Mucosa of rectum (tissue), 2 donors: Measurements from ENCODE around the gene TMEM170B.
A peak's percentile ranks its signal among the peaks of the same experiment; 100 is the strongest.
"Not testable (repeated sequence)": the region's sequence is repeated elsewhere in the genome, so short reads cannot be mapped to it uniquely, and the experiment has no call there.

Experiments
- H3K27ac ChIP-seq, 2 donors: one replicate each; pipeline ENCODE4 v1.7.0; 2013; ENCODE audit warnings: inconsistent platforms in 2 of 2, low read depth in 2 of 2, low read length in 2 of 2
- H3K27me3 ChIP-seq, 2 donors: one replicate each; pipeline ENCODE4 v1.7.0; 2013; ENCODE audit warnings: low read length in 2 of 2; ENCODE audit not compliant: control insufficient read depth in 2 of 2, insufficient read depth in 2 of 2
- H3K36me3 ChIP-seq, 2 donors: one replicate each; pipeline ENCODE4 v1.7.0; 2013; ENCODE audit warnings: low read length in 2 of 2; ENCODE audit not compliant: control insufficient read depth in 2 of 2, insufficient read depth in 2 of 2
- H3K4me1 ChIP-seq, 2 donors: one replicate each; pipeline ENCODE4 v1.7.0; 2013; ENCODE audit warnings: low read length in 2 of 2, mild to moderate bottlenecking in 1 of 2; ENCODE audit not compliant: control insufficient read depth in 2 of 2, insufficient read depth in 2 of 2
- H3K4me3 ChIP-seq, 2 donors: one replicate each; pipeline ENCODE4 v1.7.0; 2013; ENCODE audit warnings: low read length in 2 of 2
- H3K9ac ChIP-seq, 2 donors: one replicate each; pipeline ENCODE4 v1.7.0; 2013; ENCODE audit warnings: low read length in 2 of 2, low read depth in 1 of 2, mild to moderate bottlenecking in 1 of 2
- H3K9me3 ChIP-seq, 2 donors: one replicate each; pipeline ENCODE4 v1.7.0; 2013; ENCODE audit warnings: low read length in 2 of 2; ENCODE audit not compliant: control insufficient read depth in 2 of 2
- donor health status: healthy.
- donor health status: Normal muscosa, but diverticular disease.

TMEM170B gene

GRCh38 chr6:11528996-11529395 lies 8.6 kb upstream of the TMEM170B start:
- Histone ChIP-seq H3K36me3 (no peaks in the 10 kb centered on the region), H3K27ac (no peak overlapping the region), H3K27me3 (no peaks in the 10 kb centered on the region), H3K9me3 (no peaks in the 10 kb centered on the region), H3K4me3 (no peak overlapping the region), H3K4me1 (no peaks in the 10 kb centered on the region), H3K9ac (no peak overlapping the region)

DNA sequence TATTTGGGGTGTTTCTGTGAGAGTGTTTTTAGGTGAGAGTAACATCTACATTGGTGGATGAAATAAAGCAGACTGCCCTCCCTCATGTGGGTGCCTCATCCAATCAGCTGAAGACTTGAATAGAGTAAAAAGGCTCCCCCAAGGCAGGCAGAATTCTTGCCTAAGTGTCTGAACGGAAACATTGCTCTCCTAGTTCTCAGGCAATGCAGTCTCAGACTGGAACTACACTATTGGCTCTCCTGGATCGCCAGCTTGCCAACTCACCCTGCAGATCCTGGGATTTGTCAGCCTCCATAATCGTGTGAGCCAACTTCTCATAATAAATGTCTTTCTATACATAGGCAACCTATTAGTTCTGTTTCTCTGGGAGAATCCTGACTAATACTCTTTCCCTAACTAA lies 5.5 kb upstream of the TMEM170B start:
- peaks cover 4 to 5% of the 10 kb centered on the region in 2 donors for H3K4me1 ChIP-seq
- H3K27me3 ChIP-seq: no peaks in the 10 kb centered on the region
- H3K27ac ChIP-seq: no peak overlapping the region
- no peak overlapping the region for H3K9ac ChIP-seq
- no peaks in the 10 kb centered on the region for H3K36me3 ChIP-seq
- no peak overlapping the region for H3K4me3 ChIP-seq
- H3K9me3 ChIP-seq: no peaks in the 10 kb centered on the region

DNA sequence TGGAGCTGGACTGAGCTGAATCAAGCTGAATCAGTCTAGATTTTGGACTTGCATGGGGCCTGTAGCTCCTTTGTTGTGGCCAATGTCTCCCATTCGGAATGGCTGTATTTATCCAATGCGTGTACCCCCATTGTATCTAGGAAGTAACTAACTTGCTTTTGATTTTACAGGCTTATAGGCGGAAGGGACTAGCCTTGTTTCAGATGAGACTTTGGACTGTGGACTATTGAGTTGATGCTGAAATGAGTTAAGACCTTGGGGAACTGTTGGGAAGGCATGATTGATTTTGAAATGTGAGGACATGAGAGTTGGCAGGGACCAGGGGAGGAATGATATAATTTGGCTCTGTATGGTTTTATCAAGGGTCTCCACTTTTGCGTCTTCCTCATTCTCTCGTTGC lies 3.0 kb upstream of the TMEM170B start:
- peaks cover 4 to 6% of the 10 kb centered on the region in 2 donors for H3K4me1 ChIP-seq
- H3K9me3 ChIP-seq: no peaks in the 10 kb centered on the region
- H3K27ac ChIP-seq: no peak overlapping the region
- H3K27me3 ChIP-seq: no peaks in the 10 kb centered on the region
- H3K4me3 ChIP-seq: no peak overlapping the region
- H3K36me3 ChIP-seq: no peaks in the 10 kb centered on the region
- no peak overlapping the region for H3K9ac ChIP-seq

DNA sequence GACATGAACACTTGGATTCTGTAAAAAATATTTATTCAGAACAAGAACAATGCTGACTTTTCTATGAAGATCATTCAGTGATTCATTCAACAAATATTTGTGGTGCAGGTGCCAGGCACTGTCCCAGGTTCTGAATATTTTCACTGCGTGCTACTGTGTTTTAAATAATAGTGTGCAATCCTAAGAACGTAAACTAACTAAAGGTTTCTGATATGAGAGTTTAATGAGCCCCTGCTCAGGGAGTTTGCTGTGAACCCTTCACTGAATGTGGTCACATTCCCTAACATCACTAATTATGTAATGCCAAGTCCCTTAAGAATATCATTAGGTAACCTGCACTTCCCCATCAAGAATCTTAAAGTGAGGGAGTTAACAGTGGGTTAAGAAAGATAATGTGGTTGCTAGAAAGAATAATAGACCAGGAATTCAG lies 1.7 kb upstream of the TMEM170B start:
- peaks cover 4 to 6% of the 10 kb centered on the region in 2 donors for H3K4me1 ChIP-seq
- no peaks in the 10 kb centered on the region for H3K36me3 ChIP-seq
- H3K9me3 ChIP-seq: no peaks in the 10 kb centered on the region
- no peak overlapping the region for H3K27ac ChIP-seq
- no peak overlapping the region for H3K9ac ChIP-seq
- H3K27me3 ChIP-seq: no peaks in the 10 kb centered on the region
- no peak overlapping the region for H3K4me3 ChIP-seq

GRCh38 chr6:11536795-11537194 lies 754 bp upstream of the TMEM170B start:
- Histone ChIP-seq H3K27ac (peak overlapping the region; percentile 42 to 67), H3K4me1 (peaks cover 4 to 6% of the 10 kb centered on the region in 2 donors), H3K9ac (peak overlapping the region; percentile 38 to 77), H3K36me3 (no peaks in the 10 kb centered on the region), H3K9me3 (no peaks in the 10 kb centered on the region), H3K27me3 (no peaks in the 10 kb centered on the region), H3K4me3 (peak overlapping the region; percentile 73 to 75)

GRCh38 chr6:11538052-11538818 lies 686 bp downstream of the TMEM170B start:
- peaks cover 4 to 6% of the 10 kb centered on the region in 2 donors for H3K4me1 ChIP-seq
- H3K9me3 ChIP-seq: no peaks in the 10 kb centered on the region
- H3K9ac ChIP-seq: peak overlapping the region; percentile 52 to 77
- peak overlapping the region in 1 of 2 donors; percentile 67 for H3K27ac ChIP-seq
- peak overlapping the region; percentile 73 to 75 for H3K4me3 ChIP-seq
- no peaks in the 10 kb centered on the region for H3K27me3 ChIP-seq
- H3K36me3 ChIP-seq: no peaks in the 10 kb centered on the region

GRCh38 chr6:11538819-11539468 lies 1.4 kb downstream of the TMEM170B start:
- no peaks in the 10 kb centered on the region for H3K36me3 ChIP-seq
- no peaks in the 10 kb centered on the region for H3K27me3 ChIP-seq
- H3K9ac ChIP-seq: peak overlapping the region in 1 of 2 donors; percentile 43
- no peaks in the 10 kb centered on the region for H3K9me3 ChIP-seq
- peak overlapping the region in 1 of 2 donors; percentile 28 for H3K27ac ChIP-seq
- H3K4me1 ChIP-seq: peaks cover 4 to 6% of the 10 kb centered on the region in 2 donors
- peak overlapping the region; percentile 73 to 75 for H3K4me3 ChIP-seq

GRCh38 chr6:11542863-11543262 lies 5.3 kb downstream of the TMEM170B start:
- no peaks in the 10 kb centered on the region for H3K36me3 ChIP-seq
- no peak overlapping the region for H3K27ac ChIP-seq
- H3K4me3 ChIP-seq: no peak overlapping the region
- H3K4me1 ChIP-seq: no peaks in the 10 kb centered on the region
- H3K9me3 ChIP-seq: no peaks in the 10 kb centered on the region
- no peaks in the 10 kb centered on the region for H3K27me3 ChIP-seq
- no peak overlapping the region for H3K9ac ChIP-seq

DNA sequence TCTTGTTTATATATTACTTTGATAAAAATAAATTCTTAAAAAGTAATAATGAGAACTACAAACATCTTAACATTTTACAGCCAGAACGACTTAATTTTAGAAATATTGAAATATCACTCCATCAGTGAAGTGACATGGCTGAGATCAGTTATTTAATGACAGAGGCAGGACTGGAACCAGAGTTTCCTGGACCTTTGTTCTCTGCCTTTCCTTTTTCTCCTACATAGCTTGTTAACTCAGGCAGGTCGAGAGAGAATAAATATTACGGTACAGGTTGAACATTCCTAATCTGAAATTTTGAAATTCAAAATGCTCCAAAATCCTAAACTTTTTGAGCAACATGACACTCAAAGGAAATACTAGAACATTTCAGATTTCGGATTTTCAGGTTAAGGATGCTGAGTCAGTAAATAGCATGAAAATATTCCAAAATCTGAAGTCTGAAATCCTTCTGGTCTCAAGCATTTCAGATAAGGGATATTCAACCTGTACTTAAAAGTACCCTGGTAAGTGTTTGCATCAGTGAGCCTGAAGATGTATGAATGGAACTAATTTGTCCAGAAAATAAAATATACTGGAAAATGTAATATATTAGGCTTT lies 6.5 kb downstream of the TMEM170B start:
- Histone ChIP-seq H3K36me3 (no peaks in the 10 kb centered on the region), H3K4me1 (no peaks in the 10 kb centered on the region), H3K27ac (no peak overlapping the region), H3K9me3 (no peaks in the 10 kb centered on the region), H3K4me3 (no peak overlapping the region), H3K27me3 (no peaks in the 10 kb centered on the region), H3K9ac (no peak overlapping the region)

DNA sequence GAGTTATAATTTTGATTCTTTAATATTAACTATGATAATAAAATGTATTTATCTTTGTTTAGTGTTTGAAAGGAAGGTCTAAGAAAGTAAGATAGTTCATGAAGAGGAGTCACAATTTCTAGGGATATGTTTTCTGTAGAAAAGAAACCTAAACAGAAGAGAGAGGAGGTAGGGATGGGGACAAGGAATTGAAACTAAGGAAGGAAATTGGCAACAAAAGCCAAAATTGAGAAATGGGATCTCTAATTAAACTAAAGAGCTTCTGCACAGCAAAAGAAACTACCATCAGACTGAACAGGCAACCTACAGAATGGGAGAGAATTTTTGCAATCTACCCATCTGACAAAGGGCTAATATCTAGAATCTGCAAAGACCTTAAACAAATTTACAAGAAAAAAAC lies 10.3 kb downstream of the TMEM170B start:
- not testable (repeated sequence) for H3K4me3 ChIP-seq, H3K9me3 ChIP-seq, H3K27ac ChIP-seq, H3K9ac ChIP-seq, H3K36me3 ChIP-seq, H3K4me1 ChIP-seq, H3K27me3 ChIP-seq
